ENCODE data around the gene ZNF582. TPM values are rescaled to one million over a fixed set of nuclear protein-coding genes. Genes with fewer than 3 reads are reported as not detected.
"Not testable (repeated sequence)": the region's sequence is repeated elsewhere in the genome, so short reads cannot be mapped to it uniquely, and the experiment has no call there.

Gene ZNF582
- total RNA-seq, 2 experiments from 2014 or later, result 2.3 to 3.2 TPM

GRCh38 chr19:56369886-56370676 is 23.3 kb downstream of the ZNF582 start:
- Mint-ChIP-seq H3K4me3 (peak overlapping the region; percentile 67), H3K36me3 (peaks cover 91% of the 10 kb centered on the region), H3K9me3 (peaks cover 67% of the 10 kb centered on the region), H3K27ac (no peak overlapping the region), H3K4me1 (peaks cover 21% of the 10 kb centered on the region), H3K27me3 (no peaks in the 10 kb centered on the region)
- no peak for DNase-seq

- H3K4me1 Mint-ChIP-seq, result peaks cover 21% of the 10 kb centered on the region
- H3K27ac Mint-ChIP-seq, result peak overlapping the region; percentile 89
- peak; percentile 93 for DNase-seq
- peaks cover 79% of the 10 kb centered on the region for H3K36me3 Mint-ChIP-seq
- peak overlapping the region; percentile 88 for H3K4me3 Mint-ChIP-seq
- no peaks in the 10 kb centered on the region for H3K27me3 Mint-ChIP-seq
- peaks cover 64% of the 10 kb centered on the region for H3K9me3 Mint-ChIP-seq
These were observed 25.3 kb downstream of the ZNF582 start for GRCh38 chr19:56367829-56368711.

- Mint-ChIP-seq H3K4me3 (no peak overlapping the region), H3K27ac (no peak overlapping the region), H3K27me3 (no peaks in the 10 kb centered on the region), H3K36me3 (peaks cover 54% of the 10 kb centered on the region), H3K4me1 (no peaks in the 10 kb centered on the region), H3K9me3 (peaks cover 51% of the 10 kb centered on the region)
- no peak for DNase-seq
These were observed 32.5 kb downstream of the ZNF582 start for GRCh38 chr19:56360841-56361240.

GRCh38 chr19:56356944-56357343 is 36.4 kb downstream of the ZNF582 start:
- Mint-ChIP-seq H3K27ac (no peak overlapping the region), H3K4me3 (no peak overlapping the region)

GRCh38 chr19:56355517-56355916 is 37.8 kb downstream of the ZNF582 start:
- H3K36me3 Mint-ChIP-seq, result peaks cover 29% of the 10 kb centered on the region
- no peak for DNase-seq
- H3K27me3 Mint-ChIP-seq, result no peaks in the 10 kb centered on the region
- no peak overlapping the region for H3K4me3 Mint-ChIP-seq
- no peaks in the 10 kb centered on the region for H3K4me1 Mint-ChIP-seq
- peaks cover 19% of the 10 kb centered on the region for H3K9me3 Mint-ChIP-seq
- no peak overlapping the region for H3K27ac Mint-ChIP-seq

More at GRCh38 chr19:56356944-56357343, 36.4 kb downstream of the ZNF582 start:
- DNase-seq, result no peak
- Mint-ChIP-seq H3K36me3 (peaks cover 38% of the 10 kb centered on the region), H3K27me3 (no peaks in the 10 kb centered on the region), H3K9me3 (peaks cover 28% of the 10 kb centered on the region), H3K4me1 (no peaks in the 10 kb centered on the region)

- Mint-ChIP-seq H3K4me3 (no peak overlapping the region), H3K9me3 (no peaks in the 10 kb centered on the region), H3K36me3 (no peaks in the 10 kb centered on the region), H3K4me1 (no peaks in the 10 kb centered on the region), H3K27ac (no peak overlapping the region), H3K27me3 (no peaks in the 10 kb centered on the region)
- no peak for DNase-seq
These were observed 42.1 kb downstream of the ZNF582 start for GRCh38 chr19:56351208-56351607.

- Mint-ChIP-seq H3K27ac (no peak overlapping the region), H3K4me3 (no peak overlapping the region), H3K36me3 (no peaks in the 10 kb centered on the region), H3K4me1 (no peaks in the 10 kb centered on the region), H3K9me3 (no peaks in the 10 kb centered on the region), H3K27me3 (no peaks in the 10 kb centered on the region)
- peak; percentile 42 for DNase-seq
These were observed 42.8 kb downstream of the ZNF582 start for GRCh38 chr19:56350416-56351045.

GRCh38 chr19:56348289-56348877 is 45.0 kb downstream of the ZNF582 start:
- no peak overlapping the region for H3K4me3 Mint-ChIP-seq
- no peak for DNase-seq
- H3K36me3 Mint-ChIP-seq, result no peaks in the 10 kb centered on the region

GRCh38 chr19:56347163-56347778 is 46.1 kb downstream of the ZNF582 start:
- no peak for DNase-seq
- peaks cover 4% of the 10 kb centered on the region for H3K27me3 Mint-ChIP-seq
- peaks cover 7% of the 10 kb centered on the region for H3K9me3 Mint-ChIP-seq
- no peak overlapping the region for H3K4me3 Mint-ChIP-seq
- H3K36me3 Mint-ChIP-seq, result no peaks in the 10 kb centered on the region
- H3K27ac Mint-ChIP-seq, result no peak overlapping the region
- no peaks in the 10 kb centered on the region for H3K4me1 Mint-ChIP-seq

More at GRCh38 chr19:56348289-56348877, 45.0 kb downstream of the ZNF582 start:
- H3K27me3 Mint-ChIP-seq, result peaks cover 4% of the 10 kb centered on the region
- no peaks in the 10 kb centered on the region for H3K9me3 Mint-ChIP-seq
- no peak overlapping the region for H3K27ac Mint-ChIP-seq
- H3K4me1 Mint-ChIP-seq, result no peaks in the 10 kb centered on the region

- no peak overlapping the region for H3K4me3 Mint-ChIP-seq
- no peak for DNase-seq
- H3K36me3 Mint-ChIP-seq, result peaks cover 1% of the 10 kb centered on the region
- H3K9me3 Mint-ChIP-seq, result peaks cover 12% of the 10 kb centered on the region
- H3K4me1 Mint-ChIP-seq, result no peaks in the 10 kb centered on the region
- H3K27ac Mint-ChIP-seq, result no peak overlapping the region
- peaks cover 4% of the 10 kb centered on the region for H3K27me3 Mint-ChIP-seq
These were observed 51.4 kb downstream of the ZNF582 start for GRCh38 chr19:56341948-56342347.

- H3K27me3 Mint-ChIP-seq, DNase-seq, H3K4me3 Mint-ChIP-seq, H3K27ac Mint-ChIP-seq, H3K36me3 Mint-ChIP-seq, H3K4me1 Mint-ChIP-seq: not testable (repeated sequence)
- H3K9me3 Mint-ChIP-seq, result peaks cover 15% of the 10 kb centered on the region
These were observed 54.3 kb downstream of the ZNF582 start for GRCh38 chr19:56339031-56339430.

- not testable (repeated sequence) for H3K36me3 Mint-ChIP-seq, DNase-seq, H3K4me3 Mint-ChIP-seq, H3K27me3 Mint-ChIP-seq, H3K27ac Mint-ChIP-seq, H3K4me1 Mint-ChIP-seq
- peaks cover 13% of the 10 kb centered on the region for H3K9me3 Mint-ChIP-seq
These were observed 56.3 kb downstream of the ZNF582 start for GRCh38 chr19:56337077-56337476.

- H3K4me3 Mint-ChIP-seq, DNase-seq, H3K27me3 Mint-ChIP-seq, H3K4me1 Mint-ChIP-seq, H3K27ac Mint-ChIP-seq, H3K36me3 Mint-ChIP-seq: not testable (repeated sequence)
- peaks cover 17% of the 10 kb centered on the region for H3K9me3 Mint-ChIP-seq
These were observed 58.0 kb downstream of the ZNF582 start for GRCh38 chr19:56335371-56335770.

- no peak overlapping the region for H3K4me3 Mint-ChIP-seq
- no peak overlapping the region for H3K27ac Mint-ChIP-seq
- peaks cover 18% of the 10 kb centered on the region for H3K9me3 Mint-ChIP-seq
- H3K27me3 Mint-ChIP-seq, result no peaks in the 10 kb centered on the region
- peak; percentile 13 for DNase-seq
- peaks cover 3% of the 10 kb centered on the region for H3K36me3 Mint-ChIP-seq
- no peaks in the 10 kb centered on the region for H3K4me1 Mint-ChIP-seq
These were observed 59.8 kb downstream of the ZNF582 start for GRCh38 chr19:56333506-56333905.

Data from activated naive CD8-positive, alpha-beta T cell treated with anti-CD3 and anti-CD28 coated beads for 36 hours (primary cell).